ENCODE results near the gene BPIFB3.
"Not testable (repeated sequence)": the region's sequence is repeated elsewhere in the genome, so short reads cannot be mapped to it uniquely, and the experiment has no call there.

The BPIFB3 gene

DNA sequence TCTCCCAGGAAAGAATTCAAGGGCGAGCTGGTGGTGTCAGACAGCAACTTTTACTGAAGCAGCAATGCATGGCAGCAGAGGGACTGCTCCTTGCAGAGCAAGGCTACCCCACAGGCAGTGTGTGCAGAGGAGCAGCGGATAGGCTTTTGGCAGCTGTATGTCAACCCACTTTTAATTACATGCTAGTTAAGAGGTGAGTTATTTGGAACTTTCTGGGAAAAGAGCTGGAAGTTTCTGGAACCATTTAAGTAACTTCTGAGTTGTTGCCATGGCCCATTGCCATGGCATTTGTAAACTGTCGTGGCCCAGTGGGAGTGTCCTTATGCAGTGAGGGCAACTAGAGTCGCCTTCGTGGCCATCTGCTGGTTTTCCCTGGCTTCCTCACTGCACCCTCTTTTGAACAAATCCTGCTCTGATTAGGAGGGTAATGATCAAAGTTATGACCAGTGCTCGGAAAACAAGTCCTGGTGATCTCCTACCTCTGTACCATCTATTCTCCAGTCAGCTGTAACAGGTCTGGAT lies 59.7 kb downstream of the BPIFB3 start:
- Histone ChIP-seq H4K20me1 (ENCODE audit: control insufficient read depth, insufficient read depth, low read depth, low read length) (no peaks in the 10 kb centered on the region), H3K79me2 (ENCODE audit: control insufficient read depth, low read length) (no peaks in the 10 kb centered on the region), H3K4me1 (ENCODE audit: control insufficient read depth, low read length) (no peaks in the 10 kb centered on the region), H3K4me2 (ENCODE audit: low read length) (no peak overlapping the region), H3K9me3 (ENCODE audit: control insufficient read depth, insufficient read depth, low read length) (no peaks in the 10 kb centered on the region), H3K27me3 (ENCODE audit: control insufficient read depth, low read length) (no peaks in the 10 kb centered on the region), H3K27ac (ENCODE audit: low read depth, low read length) (no peak overlapping the region), H3K9me2 (replicated peaks; ENCODE audit: control insufficient read depth, low read length) (no peaks in the 10 kb centered on the region), H3K36me3 (ENCODE audit: control insufficient read depth, low read length) (no peaks in the 10 kb centered on the region), H3F3A (ENCODE audit: control insufficient read depth, insufficient read depth) (no peaks in the 10 kb centered on the region), H3K4me3 (ENCODE audit: low read length) (no peak overlapping the region)
- TF ChIP-seq CTCF (IDR thresholded peaks at IDR 0.05; ENCODE audit: low read depth, low read length, poor library complexity, severe bottlenecking) (no peak), EZH2phosphoT487 (IDR thresholded peaks at IDR 0.05; ENCODE audit: borderline replicate concordance, low read length) (no peak)

DNA sequence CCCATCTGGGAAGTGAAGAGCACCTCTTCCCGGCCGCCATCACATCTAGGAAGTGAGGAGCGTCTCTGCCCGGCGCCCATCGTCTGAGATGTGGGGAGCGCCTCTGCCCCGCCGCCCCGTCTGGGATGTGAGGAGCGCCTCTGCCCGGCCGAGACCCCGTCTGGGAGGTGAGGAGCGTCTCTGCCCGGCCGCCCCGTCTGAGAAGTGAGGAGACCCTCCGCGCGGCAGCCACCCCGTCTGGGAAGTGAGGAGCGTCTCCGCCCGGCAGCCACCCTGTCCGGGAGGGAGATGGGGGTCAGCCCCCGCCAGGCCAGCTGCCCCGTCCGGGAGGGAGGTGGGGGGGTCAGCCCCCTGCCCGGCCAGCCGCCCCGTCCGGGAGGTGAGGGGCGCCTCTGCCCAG lies 61.8 kb downstream of the BPIFB3 start:
- H3F3A ChIP-seq (ENCODE audit: control insufficient read depth, insufficient read depth); H3K79me2 ChIP-seq (ENCODE audit: control insufficient read depth, low read length); H3K4me2 ChIP-seq (ENCODE audit: low read length); H3K36me3 ChIP-seq (ENCODE audit: control insufficient read depth, low read length); H3K27me3 ChIP-seq (ENCODE audit: control insufficient read depth, low read length); H3K9me2 ChIP-seq (replicated peaks; ENCODE audit: control insufficient read depth, low read length); H3K4me3 ChIP-seq (ENCODE audit: low read length); H4K20me1 ChIP-seq (ENCODE audit: control insufficient read depth, insufficient read depth, low read depth, low read length); H3K9me3 ChIP-seq (ENCODE audit: control insufficient read depth, insufficient read depth, low read length); H3K4me1 ChIP-seq (ENCODE audit: control insufficient read depth, low read length); H3K27ac ChIP-seq (ENCODE audit: low read depth, low read length): not testable (repeated sequence)

GRCh38 chr20:33119725-33120720 lies 66.3 kb downstream of the BPIFB3 start:
- Histone ChIP-seq H3K79me2 (ENCODE audit: control insufficient read depth, low read length) (no peaks in the 10 kb centered on the region), H3K9me2 (replicated peaks; ENCODE audit: control insufficient read depth, low read length) (no peaks in the 10 kb centered on the region), H3K27me3 (ENCODE audit: control insufficient read depth, low read length) (no peaks in the 10 kb centered on the region), H4K20me1 (ENCODE audit: control insufficient read depth, insufficient read depth, low read depth, low read length) (no peaks in the 10 kb centered on the region), H3K4me2 (ENCODE audit: low read length) (no peak overlapping the region), H3K36me3 (ENCODE audit: control insufficient read depth, low read length) (no peaks in the 10 kb centered on the region), H3K4me3 (ENCODE audit: low read length) (no peak overlapping the region), H3K4me1 (ENCODE audit: control insufficient read depth, low read length) (no peaks in the 10 kb centered on the region), H3F3A (ENCODE audit: control insufficient read depth, insufficient read depth) (no peaks in the 10 kb centered on the region), H3K9me3 (ENCODE audit: control insufficient read depth, insufficient read depth, low read length) (no peaks in the 10 kb centered on the region), H3K27ac (ENCODE audit: low read depth, low read length) (no peak overlapping the region)
- TF ChIP-seq CTCF (IDR thresholded peaks at IDR 0.05; ENCODE audit: low read depth, low read length, poor library complexity, severe bottlenecking) = no peak

- Histone ChIP-seq H3K4me3 (ENCODE audit: low read length) (no peak overlapping the region), H3K27ac (ENCODE audit: low read depth, low read length) (no peak overlapping the region), H3K9me2 (replicated peaks; ENCODE audit: control insufficient read depth, low read length) (no peaks in the 10 kb centered on the region), H3K27me3 (ENCODE audit: control insufficient read depth, low read length) (no peaks in the 10 kb centered on the region; the same call in 1 of the 2 replicates), H4K20me1 (ENCODE audit: control insufficient read depth, insufficient read depth, low read depth, low read length) (no peaks in the 10 kb centered on the region), H3K4me2 (ENCODE audit: low read length) (no peak overlapping the region), H3K4me1 (ENCODE audit: control insufficient read depth, low read length) (no peaks in the 10 kb centered on the region), H3F3A (ENCODE audit: control insufficient read depth, insufficient read depth) (no peaks in the 10 kb centered on the region), H3K36me3 (ENCODE audit: control insufficient read depth, low read length) (no peaks in the 10 kb centered on the region), H3K79me2 (ENCODE audit: control insufficient read depth, low read length) (no peaks in the 10 kb centered on the region), H3K9me3 (ENCODE audit: control insufficient read depth, insufficient read depth, low read length) (no peaks in the 10 kb centered on the region)
- no peak for TF ChIP-seq CTCF (IDR thresholded peaks at IDR 0.05; ENCODE audit: low read depth, low read length, poor library complexity, severe bottlenecking)
- TF ChIP-seq EZH2phosphoT487 (IDR thresholded peaks at IDR 0.05; ENCODE audit: borderline replicate concordance, low read length) = no peak
Observed at GRCh38 chr20:33120934-33121333, 67.2 kb downstream of the BPIFB3 start.

DNA sequence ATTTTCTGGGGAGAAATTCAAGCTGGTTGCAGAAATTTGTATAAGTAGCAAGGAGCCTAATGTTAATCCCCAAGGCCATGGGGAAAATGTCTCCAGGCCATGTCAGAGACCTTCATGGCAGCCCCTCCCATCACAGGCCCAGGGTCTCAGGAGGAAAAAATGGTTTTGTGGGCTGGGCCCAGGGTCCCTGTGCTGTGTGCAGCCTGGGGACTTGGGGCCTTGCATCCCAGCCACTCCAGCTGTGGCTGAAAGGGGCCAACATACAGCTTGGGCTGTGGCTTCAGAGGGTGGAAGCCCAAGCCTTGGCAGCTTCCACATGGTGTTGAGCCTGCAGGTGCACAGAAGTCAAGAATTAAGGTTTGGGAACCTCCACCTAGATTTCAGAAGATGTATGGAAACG lies 68.6 kb downstream of the BPIFB3 start:
- not testable (repeated sequence) for H3F3A ChIP-seq (ENCODE audit: control insufficient read depth, insufficient read depth); H3K79me2 ChIP-seq (ENCODE audit: control insufficient read depth, low read length); H3K4me2 ChIP-seq (ENCODE audit: low read length); H3K36me3 ChIP-seq (ENCODE audit: control insufficient read depth, low read length); H3K27me3 ChIP-seq (ENCODE audit: control insufficient read depth, low read length); H3K9me2 ChIP-seq (replicated peaks; ENCODE audit: control insufficient read depth, low read length); H4K20me1 ChIP-seq (ENCODE audit: control insufficient read depth, insufficient read depth, low read depth, low read length); H3K27ac ChIP-seq (ENCODE audit: low read depth, low read length); H3K4me3 ChIP-seq (ENCODE audit: low read length); H3K4me1 ChIP-seq (ENCODE audit: control insufficient read depth, low read length); H3K9me3 ChIP-seq (ENCODE audit: control insufficient read depth, insufficient read depth, low read length)
